Measurements from ENCODE around the gene LGALS3BP.
A peak's percentile ranks its signal among the peaks of the same experiment; 100 is the strongest.

DNA sequence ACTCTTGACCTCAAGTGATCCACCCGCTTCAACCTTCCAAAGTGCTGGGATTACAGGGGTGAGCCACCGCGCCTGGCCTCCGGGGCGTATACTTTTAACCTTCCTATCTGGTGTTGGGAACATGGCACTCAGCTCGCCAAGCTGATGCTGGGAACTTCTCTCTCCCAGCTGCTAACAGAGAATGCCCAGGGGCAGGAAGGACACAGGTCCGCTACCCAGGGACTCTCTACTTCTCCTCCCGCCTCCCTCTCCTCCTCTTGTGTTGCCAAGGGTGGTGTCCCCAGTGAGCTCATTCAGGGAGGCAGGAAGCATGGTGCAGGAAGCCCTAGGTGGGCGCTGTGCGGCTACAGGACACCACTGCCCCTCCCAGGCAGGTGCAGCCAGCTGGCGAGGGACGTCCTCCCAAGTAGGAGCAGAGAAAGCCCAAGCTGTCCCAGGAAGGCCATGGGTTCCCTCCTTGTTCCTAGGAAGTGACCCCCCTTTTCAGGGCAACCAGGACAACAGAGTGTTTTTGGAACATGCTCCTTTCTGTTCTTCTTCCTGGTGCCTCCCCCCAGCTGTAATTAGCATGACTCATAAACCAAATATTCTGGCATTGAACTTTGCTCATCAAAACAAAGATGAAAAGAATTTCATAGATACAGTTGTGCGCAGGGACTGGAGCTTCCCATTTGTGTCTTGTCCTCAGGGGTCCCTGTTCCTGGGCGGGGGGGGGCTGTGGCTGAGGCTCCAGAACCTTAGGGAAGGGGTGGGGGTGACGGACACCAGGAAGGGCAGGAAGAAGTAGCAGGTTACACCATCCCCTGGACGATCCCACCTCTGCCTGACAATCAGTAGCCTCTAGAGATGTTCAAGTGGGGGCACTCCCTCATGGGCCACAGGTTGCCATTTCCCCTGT is 46.9 kb upstream of the LGALS3BP start:
- TF ChIP-seq, protein P1, sequence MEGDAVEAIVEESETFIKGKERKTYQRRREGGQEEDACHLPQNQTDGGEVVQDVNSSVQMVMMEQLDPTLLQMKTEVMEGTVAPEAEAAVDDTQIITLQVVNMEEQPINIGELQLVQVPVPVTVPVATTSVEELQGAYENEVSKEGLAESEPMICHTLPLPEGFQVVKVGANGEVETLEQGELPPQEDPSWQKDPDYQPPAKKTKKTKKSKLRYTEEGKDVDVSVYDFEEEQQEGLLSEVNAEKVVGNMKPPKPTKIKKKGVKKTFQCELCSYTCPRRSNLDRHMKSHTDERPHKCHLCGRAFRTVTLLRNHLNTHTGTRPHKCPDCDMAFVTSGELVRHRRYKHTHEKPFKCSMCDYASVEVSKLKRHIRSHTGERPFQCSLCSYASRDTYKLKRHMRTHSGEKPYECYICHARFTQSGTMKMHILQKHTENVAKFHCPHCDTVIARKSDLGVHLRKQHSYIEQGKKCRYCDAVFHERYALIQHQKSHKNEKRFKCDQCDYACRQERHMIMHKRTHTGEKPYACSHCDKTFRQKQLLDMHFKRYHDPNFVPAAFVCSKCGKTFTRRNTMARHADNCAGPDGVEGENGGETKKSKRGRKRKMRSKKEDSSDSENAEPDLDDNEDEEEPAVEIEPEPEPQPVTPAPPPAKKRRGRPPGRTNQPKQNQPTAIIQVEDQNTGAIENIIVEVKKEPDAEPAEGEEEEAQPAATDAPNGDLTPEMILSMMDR (IDR thresholded peaks at IDR 0.05), result no peak
- peak; percentile 40 to 71 for TF ChIP-seq EP300 (IDR thresholded peaks at IDR 0.05)

Measured in tibial nerve (tissue), 4 donors.